NCI-H2227 treated with DMSO at 0.1 percent for 48 hours (cell line): ENCODE data around the gene PRPF31.
"Not testable (repeated sequence)": the region's sequence is repeated elsewhere in the genome, so short reads cannot be mapped to it uniquely, and the experiment has no call there.

Experiments
- DNase-seq: peaks from one replicate; lab custom pipeline; 2025; lab: John Stamatoyannopoulos, UW

PRPF31 gene, protein sequence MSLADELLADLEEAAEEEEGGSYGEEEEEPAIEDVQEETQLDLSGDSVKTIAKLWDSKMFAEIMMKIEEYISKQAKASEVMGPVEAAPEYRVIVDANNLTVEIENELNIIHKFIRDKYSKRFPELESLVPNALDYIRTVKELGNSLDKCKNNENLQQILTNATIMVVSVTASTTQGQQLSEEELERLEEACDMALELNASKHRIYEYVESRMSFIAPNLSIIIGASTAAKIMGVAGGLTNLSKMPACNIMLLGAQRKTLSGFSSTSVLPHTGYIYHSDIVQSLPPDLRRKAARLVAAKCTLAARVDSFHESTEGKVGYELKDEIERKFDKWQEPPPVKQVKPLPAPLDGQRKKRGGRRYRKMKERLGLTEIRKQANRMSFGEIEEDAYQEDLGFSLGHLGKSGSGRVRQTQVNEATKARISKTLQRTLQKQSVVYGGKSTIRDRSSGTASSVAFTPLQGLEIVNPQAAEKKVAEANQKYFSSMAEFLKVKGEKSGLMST

DNA sequence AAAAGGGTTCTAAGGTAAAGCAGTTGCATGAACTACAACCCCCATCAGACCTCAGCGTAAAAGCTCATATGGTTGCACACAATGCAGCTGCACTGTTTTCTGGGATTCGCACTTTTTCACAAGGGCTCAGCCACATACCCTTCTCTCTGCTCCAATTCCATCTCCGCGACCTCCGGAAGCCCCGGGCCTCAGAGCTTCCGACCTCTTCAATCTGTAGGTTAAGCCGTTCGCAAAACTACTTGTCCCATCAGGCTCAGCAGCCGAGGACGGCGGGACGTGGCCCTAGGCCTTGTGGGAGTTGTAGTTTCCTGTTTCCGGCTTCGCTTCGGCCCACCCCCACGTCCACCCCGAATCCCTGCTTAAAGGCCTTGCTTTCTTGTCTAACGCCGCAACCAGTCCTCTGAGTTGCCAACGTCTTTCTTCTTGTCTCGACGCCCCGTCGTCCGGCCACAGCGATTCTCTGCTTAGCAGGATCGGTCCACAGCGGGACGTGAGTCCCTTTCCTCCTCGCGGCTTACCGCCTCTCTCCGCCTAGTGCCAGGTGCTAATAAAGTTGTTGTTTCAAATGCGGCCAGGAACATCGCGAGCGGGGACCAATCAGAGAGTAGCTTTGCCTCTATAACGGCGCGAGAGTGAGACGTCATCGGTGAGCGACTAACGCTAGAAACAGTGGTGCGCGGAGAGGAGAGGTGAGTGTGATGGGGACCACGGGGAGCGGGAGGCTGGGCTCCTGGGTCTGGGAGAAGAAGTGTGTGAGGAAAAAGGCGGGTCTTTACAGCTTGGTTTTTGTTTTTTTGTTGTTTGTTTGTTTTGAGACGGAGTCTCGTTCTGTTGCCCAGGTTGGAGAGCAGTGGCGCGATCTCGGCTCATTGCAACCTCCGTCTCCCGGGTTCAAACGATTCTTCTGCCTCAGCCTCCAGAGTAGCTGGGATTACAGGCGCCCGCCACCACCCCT is at the start of gene PRPF31, which contains the start of gene TFPT:
Gene PRPF31 (plus strand): TSS at position 646 of the 955 bp plus-strand sequence. CDS start 2,525 bp downstream, outside the sequence.
Gene TFPT (minus strand): TSS at position 549 of the 955 bp plus-strand sequence. CDS start 388 bp downstream, at position 161.
- DNase-seq = peak; percentile 100

DNA sequence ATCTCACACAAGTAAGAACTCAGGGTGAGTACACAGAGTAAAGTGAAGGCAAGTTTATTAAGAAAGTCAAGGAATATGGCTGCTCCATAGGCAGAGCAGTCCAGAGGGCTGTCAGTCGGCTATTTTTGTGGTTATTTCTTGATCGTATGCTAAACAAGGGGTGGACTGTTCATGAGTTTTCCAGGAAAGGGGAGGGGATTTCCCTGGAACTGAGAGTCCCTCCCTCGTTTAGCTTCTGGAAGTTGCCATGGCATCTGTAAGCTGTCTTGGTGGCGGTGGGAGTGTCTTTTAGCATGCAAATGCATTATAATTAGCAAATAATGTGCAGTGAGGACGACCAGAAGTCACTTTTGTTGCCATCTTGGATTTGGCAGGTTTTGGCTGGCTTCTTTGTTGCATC is 46.1 kb upstream of the PRPF31 start:
- no peak for DNase-seq

DNA sequence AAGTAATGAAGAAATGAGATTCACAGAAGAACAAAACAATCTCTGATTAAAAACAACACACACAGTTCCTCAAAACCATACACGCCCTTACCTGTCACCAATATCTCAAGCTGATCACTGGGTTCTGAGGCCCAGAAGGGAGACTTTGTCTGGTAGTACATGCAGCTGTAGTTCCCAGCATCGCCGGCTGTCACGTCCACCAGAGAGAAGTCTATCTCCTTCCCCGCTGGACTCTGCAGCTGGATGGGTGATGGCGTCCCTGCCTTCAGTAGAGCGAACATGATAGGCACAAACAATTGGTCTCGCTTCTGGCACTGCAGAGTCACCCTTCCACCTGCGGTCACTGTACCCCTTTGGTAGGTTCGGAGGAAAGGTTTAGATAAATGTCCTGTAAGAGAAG is 41.7 kb upstream of the PRPF31 start:
- no peak for DNase-seq

DNA sequence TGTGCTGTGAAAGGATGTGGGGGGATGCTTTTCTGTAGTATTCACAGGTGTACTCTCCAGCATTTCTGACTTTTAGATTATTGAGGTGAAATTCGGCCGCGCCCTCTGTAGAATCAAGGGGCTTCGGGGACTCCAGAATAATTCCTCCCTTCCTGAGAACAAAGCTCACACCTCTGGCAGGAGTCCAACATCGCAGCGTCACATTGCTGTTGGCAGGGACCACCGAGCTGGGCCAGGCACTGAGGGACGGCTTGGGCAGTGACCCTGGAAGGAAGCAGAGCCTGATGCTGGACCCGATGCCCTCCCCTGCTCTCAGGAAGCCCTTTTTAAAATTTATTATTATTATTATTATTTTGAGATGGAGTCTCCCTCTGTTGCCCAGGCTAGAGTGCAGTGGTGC is 40.7 kb upstream of the PRPF31 start:
- no peak for DNase-seq

DNA sequence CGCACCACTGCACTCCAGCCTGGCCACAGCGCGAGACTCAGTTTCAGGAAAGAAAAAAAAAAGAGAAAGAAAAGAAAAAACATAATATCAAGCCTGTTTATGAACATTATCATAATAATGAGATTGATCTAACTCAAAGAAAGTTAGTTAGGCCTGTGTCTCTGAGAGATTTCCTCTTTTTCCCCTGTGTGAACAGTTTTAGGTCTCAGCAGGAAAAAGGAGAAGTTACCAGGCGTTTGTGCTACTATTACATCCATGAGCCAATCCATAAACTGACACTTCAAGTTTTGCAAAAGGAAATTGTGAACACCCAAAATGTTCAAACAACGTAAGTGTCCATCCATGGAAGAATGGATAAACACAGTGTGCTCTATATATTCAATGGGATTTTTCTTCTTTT is 38.2 kb upstream of the PRPF31 start:
- no peak for DNase-seq

DNA sequence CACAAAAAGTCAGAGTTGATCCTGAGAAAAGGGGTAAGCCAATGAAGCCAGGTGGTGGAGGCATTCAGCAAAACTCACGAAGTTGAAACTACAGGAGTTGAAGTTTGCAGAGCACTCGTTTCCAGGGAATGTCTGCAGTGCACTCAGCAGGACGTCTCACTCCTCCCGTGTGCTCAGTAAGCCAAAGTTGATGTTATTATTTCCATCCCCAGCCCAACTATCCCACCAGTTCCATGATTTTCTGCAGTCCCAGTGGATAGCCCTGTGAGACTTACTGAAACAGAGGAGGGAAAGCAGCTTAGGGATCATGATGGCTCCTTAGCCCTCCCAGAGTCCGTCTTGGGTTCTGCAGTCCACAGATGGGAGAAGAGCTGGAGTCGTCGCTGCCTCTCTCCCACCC is 34.5 kb upstream of the PRPF31 start, which contains the start of gene TARM1:
Gene TARM1 (minus strand): TSS at position 334 of the 400 bp plus-strand sequence. CDS start 25 bp downstream, at position 309.
- no peak for DNase-seq

DNA sequence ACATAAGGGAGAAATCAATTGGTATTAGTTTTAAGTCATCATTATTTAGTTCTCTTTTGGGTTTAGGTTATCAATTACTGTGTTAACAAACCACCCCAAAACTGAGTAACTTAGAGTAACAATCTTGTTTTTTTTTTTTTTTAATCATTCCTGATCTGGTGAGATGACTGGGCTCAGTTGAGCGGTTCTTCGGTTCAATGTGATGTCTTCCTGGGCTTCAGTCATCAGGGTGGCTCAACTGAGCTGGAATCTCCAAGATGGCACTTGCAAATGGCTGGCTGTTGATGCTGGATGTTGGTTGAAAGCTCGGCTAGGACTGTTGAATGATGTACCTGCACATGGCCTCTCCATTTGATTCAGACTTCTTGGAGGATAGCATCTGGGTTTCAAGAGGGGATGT is 31.1 kb upstream of the PRPF31 start:
- no peak for DNase-seq

DNA sequence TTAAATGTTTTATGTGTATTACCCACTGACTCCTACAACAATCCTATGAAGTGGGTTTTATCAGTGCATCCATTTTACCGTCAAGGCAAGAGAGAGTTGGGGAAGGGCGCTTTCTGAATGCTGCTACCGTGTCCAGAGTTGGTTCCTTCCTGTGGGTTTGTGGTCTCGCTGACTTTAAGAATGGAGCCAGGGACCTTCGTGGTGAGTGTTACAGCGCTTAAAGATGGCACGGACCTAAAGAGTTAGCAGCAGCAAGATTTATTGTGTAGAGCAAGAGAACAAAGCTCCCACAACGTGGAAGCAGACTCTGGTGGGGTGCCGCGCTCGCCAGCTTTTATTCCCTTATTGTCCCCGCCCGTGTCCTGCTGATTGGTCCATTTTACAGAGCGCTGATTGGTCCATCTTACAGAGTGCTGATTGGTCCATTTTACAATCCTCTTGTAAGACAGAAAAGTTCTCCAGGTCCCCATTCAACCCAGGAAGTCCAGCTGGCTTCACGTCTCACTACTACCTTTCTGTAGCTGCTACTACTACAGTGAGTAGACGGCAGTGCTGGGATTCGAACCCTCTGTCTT is 21.0 kb upstream of the PRPF31 start:
- DNase-seq = no peak

DNA sequence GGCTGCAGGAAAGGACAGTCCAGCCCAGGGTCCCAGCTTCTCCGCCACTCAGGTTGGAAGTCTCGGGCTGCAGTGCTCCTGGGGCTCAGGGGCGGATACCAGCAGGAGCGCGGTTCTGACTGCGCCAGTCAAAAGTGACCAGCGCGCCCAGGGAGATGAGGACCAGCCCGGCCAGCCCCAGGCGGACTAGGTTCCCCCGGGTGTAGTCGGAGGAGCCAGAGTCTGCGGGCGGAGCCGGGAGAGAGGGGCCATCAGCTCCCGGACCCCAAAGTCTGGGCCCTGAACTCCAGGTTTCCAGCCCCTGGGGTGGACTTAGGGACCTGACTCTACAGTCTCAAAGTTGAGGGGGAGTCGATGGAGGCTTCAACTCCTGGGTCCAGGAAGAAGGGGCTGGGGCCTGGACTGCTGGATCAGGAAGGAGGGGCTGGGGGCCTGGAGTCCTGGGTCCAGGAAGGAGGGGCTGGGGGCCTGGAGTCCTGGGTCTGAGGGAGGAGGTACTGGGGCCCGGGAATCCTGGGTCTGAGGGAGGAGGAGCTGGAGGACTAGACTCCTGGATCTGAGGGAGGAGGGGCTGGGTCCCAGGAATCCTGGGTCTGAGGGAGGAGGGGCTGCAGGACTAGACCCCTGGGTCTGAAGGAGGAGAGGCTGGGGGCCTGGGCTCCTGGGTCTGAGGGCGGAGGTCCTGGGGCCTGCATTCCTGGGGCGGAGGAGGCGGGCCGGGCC is 20.3 kb upstream of the PRPF31 start:
- DNase-seq = no peak

DNA sequence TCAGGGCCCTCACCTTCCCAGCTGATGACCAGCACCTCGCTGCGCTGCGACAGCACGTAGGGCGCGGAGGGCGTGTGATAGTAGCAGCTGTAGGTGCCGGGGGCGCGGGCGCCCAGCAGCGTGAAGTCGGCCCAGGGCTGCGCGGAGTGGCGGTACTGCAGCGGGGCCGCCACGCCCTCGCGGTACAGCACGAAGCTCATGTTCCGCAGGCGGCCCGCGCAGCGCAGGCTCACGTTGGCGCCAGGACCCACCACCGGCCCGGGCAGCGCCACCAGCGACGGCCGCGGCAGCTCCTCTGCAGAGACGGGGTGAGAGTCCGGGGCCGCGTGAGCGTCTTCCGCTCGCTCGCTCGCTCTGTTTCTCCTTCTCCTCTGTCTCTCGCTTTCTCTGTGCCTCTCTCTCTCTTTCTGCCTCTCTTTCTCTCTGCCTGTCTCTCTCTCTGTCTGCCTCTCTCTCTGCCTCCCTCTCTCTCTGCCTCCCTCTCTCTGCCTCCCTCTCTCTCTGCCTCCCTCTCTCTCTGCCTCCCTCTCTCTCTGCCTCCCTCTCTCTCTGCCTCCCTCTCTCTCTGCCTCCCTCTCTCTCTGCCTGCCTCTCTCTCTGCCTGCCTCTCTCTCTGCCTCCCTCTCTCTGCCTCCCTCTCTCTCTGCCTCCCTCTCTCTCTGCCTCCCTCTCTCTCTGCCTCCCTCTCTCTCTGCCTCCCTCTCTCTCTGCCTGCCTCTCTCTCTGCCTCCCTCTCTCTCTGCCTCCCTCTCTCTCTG is 19.5 kb upstream of the PRPF31 start:
- peak; percentile 72 for DNase-seq

DNA sequence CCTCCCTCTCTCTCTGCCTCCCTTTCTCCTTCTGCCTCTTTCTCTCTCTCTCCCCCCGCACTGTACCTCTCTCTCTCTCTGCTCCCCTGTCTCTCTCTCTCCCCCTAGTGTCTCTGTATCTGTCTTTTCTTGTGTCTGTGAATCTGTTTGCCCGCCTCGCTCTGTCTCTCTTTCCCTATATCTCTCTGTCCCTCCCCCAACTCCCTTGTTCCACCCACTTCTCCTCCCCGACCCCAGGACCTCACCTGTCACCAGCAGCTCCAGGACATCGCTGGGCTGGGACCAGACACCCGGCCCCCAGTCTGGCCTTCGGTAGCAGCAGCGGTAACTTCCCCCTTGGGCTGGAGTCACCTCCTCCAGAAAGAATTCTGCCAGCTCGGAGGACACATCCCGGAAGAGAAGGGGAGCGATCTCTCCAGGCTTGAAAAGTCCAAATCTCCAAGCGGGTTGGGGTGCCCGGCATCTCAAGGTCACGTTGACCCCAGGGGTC is 18.9 kb upstream of the PRPF31 start:
- DNase-seq = no peak

DNA sequence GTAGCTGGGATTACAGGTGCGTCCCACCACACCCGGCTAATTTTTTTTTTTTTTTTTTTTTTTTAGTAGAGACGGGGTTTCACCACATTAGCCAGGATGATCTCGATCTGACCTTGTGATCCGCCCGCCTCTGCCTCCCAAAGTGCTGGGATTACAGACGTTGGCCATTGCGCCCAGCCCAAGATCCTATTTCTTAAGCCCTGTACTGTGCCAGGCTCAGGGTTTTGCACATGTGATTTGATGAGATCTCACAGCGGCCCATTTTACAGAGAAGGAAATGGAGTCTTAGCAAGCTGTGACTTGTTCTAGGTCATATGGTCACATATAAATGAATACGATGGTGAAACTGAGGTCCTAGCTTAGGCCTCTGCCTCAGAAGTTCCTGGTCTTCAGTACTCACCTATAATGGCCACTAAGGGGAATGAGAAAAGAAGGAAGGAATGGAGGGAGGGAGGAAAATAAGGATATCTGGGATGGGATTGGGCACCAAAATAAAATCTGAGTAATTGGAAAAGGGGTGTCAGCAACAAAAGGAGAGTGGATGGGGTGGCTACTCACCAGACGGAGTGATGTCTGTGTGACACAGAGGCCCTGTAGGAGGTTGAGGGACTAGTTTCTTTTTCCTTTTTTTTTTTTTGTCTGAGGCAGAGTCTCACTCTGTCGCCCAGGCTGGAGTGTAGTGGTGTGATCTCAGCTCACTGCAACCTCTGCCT is 16.2 kb upstream of the PRPF31 start:
- no peak for DNase-seq

DNA sequence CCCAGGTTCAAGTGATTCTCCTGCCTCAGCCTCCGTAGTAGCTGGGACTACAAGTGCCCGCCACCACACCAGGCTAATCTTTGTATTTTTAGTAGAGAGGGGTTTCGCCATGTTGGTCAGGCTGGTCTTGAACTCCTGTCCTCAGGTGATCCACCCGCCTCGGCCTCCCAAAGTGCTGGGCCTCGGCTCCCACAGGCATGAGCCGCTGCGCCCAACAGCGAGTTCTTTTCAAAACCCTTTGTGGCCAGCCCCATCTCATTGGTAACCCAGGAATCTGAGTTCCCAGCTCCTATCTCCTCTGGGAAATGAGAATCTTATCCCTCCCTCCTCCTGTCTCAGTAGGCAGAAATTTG is 15.7 kb upstream of the PRPF31 start:
- DNase-seq = not testable (repeated sequence)

DNA sequence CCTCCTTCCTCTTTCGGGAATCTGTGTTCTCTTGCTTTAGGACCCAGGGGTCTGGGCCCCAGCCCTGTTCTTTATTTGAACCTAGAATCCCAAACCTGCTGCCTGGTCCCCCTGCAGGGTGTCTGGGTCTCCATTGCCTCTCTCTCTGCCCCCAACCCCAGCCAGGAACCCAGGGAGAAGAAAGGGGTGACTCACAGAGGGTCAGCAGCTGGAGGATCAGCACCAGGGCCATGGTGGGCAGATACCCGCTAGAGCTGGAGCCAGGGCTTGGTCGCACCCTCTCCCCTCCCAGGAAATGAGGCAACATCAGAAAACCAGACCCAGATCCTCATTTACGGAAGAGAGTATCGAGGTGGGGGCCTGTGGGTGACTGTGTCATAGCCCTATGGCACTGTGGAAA is 15.0 kb upstream of the PRPF31 start, which contains the start of gene OSCAR:
Gene OSCAR (minus strand): TSS at position 243 of the 400 bp plus-strand sequence. CDS start 11 bp downstream, at position 232.
- DNase-seq = no peak

DNA sequence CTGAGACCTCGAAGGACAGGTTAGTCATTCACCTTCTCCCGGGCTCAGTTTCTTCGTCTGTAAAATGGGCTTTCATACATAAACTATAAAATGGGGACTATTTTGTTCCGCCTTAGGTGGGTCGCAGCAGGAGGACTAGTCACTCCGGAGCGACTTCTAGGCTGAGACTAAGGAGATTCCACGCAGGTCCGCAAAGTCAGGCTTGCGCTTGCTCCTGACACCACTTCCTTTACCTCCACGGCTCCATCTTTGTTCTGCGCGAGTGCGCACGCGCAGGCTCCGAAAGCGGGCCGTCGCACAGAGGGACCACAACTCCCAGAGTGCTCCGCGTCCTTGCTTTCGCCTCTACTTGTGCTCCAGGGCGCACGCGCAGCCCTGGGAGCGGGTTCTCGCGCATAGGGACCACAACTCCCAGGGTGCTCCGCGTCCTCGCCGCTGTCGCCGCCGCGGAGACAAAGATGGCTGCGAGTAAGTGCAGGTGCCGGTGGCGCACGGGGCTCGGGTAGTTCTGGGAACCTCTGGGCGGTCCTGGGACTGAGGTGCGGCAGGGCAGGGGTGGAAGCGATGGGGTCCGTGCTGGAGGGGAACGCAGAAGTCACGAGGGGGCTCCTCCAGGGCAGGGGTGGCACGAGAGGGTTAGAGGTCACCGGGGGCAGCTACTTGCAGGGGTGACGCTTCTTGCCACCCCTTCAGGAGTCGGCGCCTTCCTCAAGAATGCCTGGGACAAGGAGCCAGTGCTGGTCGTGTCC is 13.0 kb upstream of the PRPF31 start, which contains the start of gene NDUFA3:
Gene NDUFA3 (plus strand): TSS at position 435 of the 749 bp plus-strand sequence. CDS start 24 bp downstream, at position 459.
- DNase-seq = peak; percentile 100

DNA sequence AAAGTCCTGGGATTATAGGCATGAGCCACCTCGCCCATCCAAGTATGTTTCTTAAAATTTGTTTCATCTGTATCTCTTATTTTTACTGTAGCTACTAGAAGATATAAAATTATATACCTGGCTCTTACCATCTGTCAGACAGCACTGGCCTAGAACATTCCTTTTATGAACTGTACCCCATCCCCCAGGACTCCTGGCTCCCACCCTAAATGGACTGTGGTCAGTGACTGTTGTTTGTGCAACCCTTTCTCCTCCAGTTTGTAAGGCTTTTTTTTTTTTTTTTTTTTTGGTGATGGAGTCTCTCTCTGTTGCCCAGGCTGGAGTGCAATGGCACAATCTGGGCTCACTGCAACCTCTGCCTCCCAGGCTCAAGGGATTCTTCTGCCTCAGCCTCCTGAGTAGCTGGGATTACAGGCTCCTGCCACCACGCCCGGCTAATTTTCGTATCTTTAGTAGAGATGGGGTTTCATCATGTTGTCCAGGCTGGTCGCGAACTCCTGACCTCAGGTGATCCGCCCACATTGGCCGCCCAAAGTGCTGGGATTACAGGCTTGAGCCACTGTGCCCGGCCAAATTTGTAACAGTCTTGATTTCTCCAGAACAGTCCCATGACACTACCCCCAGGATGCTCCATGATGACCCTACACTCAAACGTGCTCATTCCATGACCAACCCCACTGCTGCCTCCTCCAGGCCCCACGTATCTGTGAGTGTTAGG is 10.4 kb upstream of the PRPF31 start:
- DNase-seq = no peak

DNA sequence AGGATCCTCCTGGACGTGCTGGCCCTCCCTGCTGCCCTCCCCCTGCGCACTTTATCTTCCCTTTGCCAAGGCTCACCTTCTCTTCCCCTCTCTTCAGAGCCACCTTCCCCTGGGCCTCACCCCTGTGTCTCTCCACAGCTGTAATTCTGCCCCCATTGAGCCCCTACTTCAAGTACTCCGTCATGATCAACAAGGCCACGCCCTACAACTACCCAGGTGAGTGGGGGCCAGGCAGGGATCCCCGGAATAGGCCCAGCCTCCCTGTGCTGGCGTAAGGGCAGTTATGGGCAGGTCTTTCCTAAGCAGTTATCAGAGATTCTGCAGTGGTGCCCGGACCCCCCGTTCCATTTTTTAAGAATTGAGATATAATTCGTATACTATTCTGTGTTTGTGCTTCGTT is 9.8 kb upstream of the PRPF31 start:
- DNase-seq = no peak

DNA sequence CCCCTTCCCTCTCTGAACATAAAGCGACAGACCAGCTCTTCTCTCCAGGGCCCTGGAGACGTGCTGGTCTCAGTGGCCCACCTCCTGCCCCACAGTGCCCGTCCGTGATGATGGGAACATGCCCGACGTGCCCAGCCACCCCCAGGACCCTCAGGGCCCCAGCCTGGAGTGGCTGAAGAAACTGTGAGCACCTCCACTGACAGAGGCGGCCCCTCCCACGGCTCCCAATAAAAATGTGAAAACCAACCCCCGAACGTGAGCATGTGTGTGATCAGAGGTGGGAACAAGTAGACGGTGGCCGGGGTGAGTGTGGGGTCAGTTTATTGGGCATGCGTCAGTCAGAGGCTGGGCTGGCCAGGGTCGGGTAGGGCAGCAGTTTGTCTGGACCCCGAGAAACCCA is 8.8 kb upstream of the PRPF31 start:
- DNase-seq = no peak
